IgD-negative memory B cell (primary cell): ENCODE measurements around the gene MED20. TPM values are rescaled to one million over a fixed set of nuclear protein-coding genes. Genes with fewer than 3 reads are reported as not detected.
A peak's percentile ranks its signal among the peaks of the same experiment; 100 is the strongest.

Source experiments
- H3K27ac Mint-ChIP-seq, 3 donors: one replicate each; pipeline ENCODE4 v1.8.0; 2020 to 2022; ENCODE audit warnings: mild to moderate bottlenecking in 3 of 3, mixed read lengths in 3 of 3, moderate library complexity in 1 of 3
- H3K27me3 Mint-ChIP-seq: one replicate; pipeline ENCODE4 v1.8.0; 2021; ENCODE audit warnings: mixed read lengths
- H3K36me3 Mint-ChIP-seq: one replicate; pipeline ENCODE4 v1.8.0; 2020; ENCODE audit warnings: mild to moderate bottlenecking, mixed read lengths
- H3K4me1 Mint-ChIP-seq, 3 donors: one replicate each; pipeline ENCODE4 v1.8.0; 2020 to 2022; ENCODE audit warnings: mixed read lengths in 3 of 3, mild to moderate bottlenecking in 1 of 3
- H3K4me3 Mint-ChIP-seq, 4 donors: one replicate each; pipeline ENCODE4 v1.8.0; 2020 to 2022; ENCODE audit warnings: mild to moderate bottlenecking in 4 of 4, mixed read lengths in 4 of 4, moderate library complexity in 3 of 4
- H3K9me3 Mint-ChIP-seq, 3 donors: one replicate each; pipeline ENCODE4 v1.8.0; 2020 to 2021; ENCODE audit warnings: mixed read lengths in 3 of 3, mild to moderate bottlenecking in 1 of 3
- polyA plus RNA-seq: library from polyadenylated mRNA; unstranded; fragments of 300-500 nt; fragmentation: Illumina TruSeq; gene quantifications from one replicate; pipeline ENCODE4 v1.2.3, GENCODE V29; 2021

Gene MED20, protein sequence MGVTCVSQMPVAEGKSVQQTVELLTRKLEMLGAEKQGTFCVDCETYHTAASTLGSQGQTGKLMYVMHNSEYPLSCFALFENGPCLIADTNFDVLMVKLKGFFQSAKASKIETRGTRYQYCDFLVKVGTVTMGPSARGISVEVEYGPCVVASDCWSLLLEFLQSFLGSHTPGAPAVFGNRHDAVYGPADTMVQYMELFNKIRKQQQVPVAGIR
- polyA plus RNA-seq = 9.8 TPM

DNA sequence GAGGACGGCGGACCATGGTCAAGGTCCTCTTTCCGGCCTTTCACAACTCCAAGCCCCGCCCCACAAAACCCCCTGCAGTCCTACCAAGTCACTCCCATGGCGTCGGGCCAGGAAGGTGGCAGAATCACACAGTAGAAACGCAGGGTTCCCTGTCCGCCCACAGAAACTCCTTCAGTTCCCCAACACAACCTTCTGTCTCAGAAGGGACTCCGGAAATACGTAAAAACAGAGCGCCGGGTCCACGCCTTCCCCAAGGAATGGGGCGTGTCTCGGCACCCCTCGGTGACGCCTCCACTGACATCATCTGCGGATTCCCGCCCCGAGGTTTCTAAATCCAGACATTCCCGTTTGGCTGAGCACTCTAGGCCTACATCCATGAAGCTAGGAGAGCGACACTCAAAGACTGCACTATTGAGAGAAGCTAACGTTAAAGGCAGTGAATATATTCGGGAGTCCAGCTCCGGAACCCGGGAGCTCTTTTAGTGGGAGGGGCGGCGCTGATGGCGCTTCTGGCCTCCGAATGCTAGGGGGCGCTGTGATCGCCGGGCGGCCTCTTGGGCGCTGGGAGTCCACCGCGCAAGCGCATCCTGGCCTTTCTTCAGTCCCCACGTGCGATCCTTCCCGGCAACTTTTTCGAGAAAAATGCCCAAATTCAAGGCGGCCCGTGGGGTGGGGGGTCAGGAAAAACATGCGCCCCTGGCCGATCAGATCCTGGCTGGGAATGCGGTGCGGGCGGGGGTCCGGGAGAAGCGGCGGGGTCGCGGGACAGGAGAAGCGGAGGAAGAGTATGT, at the start of gene MED20, which contains the start of gene BYSL:
MED20 (minus strand) TSS at position 219 of the 791 bp plus-strand sequence; CDS start at position 98, 121 bp downstream.
BYSL (plus strand) TSS at position 579 of the 791 bp plus-strand sequence; CDS start at position 643, 64 bp downstream.
- Mint-ChIP-seq H3K9me3 (no peaks in the 10 kb centered on the region), H3K4me1 (peaks cover 38 to 43% (median 42%) of the 10 kb centered on the region in 3 donors), H3K36me3 (peaks cover 3% of the 10 kb centered on the region)

DNA sequence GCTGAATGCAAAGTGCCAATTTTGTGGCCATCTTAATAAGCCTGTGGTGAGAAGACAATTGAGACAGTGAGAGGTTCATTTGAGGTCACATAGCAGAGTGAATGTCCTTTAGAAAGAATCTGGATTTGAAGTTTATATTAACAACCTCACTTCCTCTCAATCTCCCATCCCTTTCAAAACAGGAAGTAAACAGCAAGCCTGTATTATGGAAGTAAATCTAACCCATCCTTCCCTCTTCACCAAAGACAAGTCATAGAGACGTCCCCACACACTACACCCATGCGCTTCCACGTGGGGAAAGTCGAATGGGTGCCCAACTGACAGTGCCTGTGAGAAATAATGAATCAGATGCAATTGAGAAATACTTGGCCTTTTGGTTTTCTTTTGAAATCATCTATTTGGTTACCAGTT, 49.5 kb upstream of the MED20 start:
- Mint-ChIP-seq H3K9me3 (no peaks in the 10 kb centered on the region), H3K4me1 (peaks cover 14 to 33% (median 20%) of the 10 kb centered on the region in 3 donors), H3K36me3 (no peaks in the 10 kb centered on the region), H3K4me3 (peak overlapping the region in 2 of 4 donors; percentile 17 to 79), H3K27ac (peak overlapping the region in 2 of 3 donors; percentile 57 to 71), H3K27me3 (no peaks in the 10 kb centered on the region)

More for the DNA sequence above, at the start of gene MED20, which contains the start of gene BYSL:
- peak within 1 kb of the TSS; percentile 99 to 100 (median 99) for H3K27ac Mint-ChIP-seq
- peak within 1 kb of the TSS; percentile 99 to 100 (median 100) for H3K4me3 Mint-ChIP-seq
- H3K27me3 Mint-ChIP-seq = no peaks in the 10 kb centered on the region

DNA sequence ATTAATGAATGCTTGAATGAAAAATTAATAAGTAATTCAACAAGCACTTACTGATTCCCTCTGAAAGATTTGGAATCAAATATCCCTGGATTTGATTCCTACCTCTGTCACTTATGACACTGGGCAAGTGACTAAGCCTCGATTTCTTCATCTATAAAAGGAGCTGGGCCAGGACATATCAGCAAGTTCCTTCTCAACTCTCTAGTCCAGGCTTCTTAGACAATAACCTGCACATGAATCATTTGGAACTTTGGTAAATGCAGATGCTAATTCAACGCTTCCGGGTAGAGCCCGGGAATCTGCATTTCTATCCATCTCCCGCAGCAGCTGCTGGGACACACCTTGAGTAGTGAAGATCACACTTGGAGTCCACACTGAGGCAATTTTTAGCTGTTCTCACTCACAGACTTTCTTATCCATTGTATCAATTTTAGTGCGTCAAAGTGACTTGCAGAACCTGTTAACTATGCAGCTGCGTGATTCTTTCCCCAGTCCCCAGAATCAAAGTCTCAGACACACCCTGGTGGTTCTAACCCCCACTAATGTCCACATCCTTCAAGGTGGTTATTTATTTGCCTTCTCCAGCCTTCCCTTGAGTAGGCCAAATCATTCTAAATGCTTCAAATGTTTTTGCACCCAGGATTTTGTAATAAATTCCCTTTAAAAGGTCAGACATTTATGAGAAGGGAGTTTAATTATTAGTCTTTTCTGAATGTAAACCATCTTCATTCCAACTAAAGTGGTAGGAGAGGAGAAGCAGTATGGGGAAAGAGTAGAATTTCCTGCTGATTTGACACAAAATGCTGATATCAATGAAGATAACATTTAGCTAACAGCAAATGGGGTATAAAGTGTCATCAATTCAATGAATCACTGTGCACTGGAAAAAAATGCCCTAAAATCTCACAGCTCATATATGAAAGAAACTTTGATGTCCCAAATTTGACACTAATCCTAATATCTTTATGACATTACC, 46.7 kb upstream of the MED20 start:
- Mint-ChIP-seq H3K36me3 (no peaks in the 10 kb centered on the region), H3K4me1 (peaks cover 4 to 29% (median 14%) of the 10 kb centered on the region in 3 donors), H3K27ac (no peak overlapping the region), H3K27me3 (no peaks in the 10 kb centered on the region), H3K9me3 (no peaks in the 10 kb centered on the region), H3K4me3 (no peak overlapping the region)

DNA sequence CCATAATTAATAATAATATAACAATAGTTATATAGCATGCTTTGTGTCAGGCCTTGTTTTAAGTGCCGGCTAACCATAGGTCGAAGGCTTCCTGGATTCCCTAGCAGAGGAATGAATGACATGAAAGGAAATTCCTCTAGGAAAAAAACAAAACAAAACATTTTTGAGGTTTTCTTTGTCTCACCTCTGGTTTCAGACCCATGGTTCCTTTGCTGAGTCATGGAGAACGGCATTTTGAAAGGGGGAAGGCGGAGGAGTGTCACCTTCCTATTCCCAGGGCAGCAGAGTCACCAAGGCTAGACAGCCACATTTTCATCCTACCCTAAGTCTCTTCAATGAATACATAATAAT, 46.0 kb upstream of the MED20 start:
- peaks cover 5 to 27% (median 14%) of the 10 kb centered on the region in 3 donors for H3K4me1 Mint-ChIP-seq
- H3K36me3 Mint-ChIP-seq = no peaks in the 10 kb centered on the region
- no peaks in the 10 kb centered on the region for H3K27me3 Mint-ChIP-seq
- H3K9me3 Mint-ChIP-seq = no peaks in the 10 kb centered on the region
- H3K27ac Mint-ChIP-seq = no peak overlapping the region
- no peak overlapping the region for H3K4me3 Mint-ChIP-seq

DNA sequence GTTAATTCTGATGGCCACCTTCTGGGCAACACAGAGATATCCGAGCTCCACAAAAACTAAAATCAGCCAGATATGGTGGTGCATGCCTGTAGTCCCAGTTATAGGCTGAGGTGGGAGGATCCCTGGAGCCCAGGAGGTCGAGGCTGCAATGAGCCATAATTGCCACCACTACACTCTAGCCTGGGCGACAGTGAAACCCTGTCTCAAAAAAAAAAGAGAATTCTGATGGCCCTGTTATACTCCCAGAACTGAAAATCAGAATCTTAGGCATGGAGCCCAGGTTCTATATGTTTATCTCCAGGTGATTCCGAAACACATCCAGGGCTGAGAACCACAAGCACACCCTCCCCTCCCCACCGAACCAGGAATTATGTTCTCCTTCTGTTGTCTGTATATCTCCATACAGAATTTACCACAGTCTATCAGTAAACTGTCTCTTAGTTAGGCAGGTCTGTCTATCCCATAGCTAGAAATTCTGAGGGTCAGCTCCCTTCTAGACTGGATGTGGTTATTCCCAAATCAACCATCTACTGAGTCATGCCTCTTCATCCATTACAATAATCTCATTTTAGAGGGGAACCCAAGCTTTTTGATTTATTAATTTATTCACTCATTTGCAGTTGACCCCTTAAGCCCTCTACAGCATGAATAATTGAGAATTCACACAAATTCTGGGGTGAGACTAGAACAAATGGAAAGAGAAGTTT, 45.4 kb upstream of the MED20 start:
- H3K27ac Mint-ChIP-seq = peak overlapping the region in 1 of 3 donors; percentile 46
- H3K27me3 Mint-ChIP-seq = no peaks in the 10 kb centered on the region
- H3K36me3 Mint-ChIP-seq = peaks cover 5% of the 10 kb centered on the region
- peaks cover 10 to 33% (median 14%) of the 10 kb centered on the region in 3 donors for H3K4me1 Mint-ChIP-seq
- H3K9me3 Mint-ChIP-seq = no peaks in the 10 kb centered on the region
- no peak overlapping the region for H3K4me3 Mint-ChIP-seq

DNA sequence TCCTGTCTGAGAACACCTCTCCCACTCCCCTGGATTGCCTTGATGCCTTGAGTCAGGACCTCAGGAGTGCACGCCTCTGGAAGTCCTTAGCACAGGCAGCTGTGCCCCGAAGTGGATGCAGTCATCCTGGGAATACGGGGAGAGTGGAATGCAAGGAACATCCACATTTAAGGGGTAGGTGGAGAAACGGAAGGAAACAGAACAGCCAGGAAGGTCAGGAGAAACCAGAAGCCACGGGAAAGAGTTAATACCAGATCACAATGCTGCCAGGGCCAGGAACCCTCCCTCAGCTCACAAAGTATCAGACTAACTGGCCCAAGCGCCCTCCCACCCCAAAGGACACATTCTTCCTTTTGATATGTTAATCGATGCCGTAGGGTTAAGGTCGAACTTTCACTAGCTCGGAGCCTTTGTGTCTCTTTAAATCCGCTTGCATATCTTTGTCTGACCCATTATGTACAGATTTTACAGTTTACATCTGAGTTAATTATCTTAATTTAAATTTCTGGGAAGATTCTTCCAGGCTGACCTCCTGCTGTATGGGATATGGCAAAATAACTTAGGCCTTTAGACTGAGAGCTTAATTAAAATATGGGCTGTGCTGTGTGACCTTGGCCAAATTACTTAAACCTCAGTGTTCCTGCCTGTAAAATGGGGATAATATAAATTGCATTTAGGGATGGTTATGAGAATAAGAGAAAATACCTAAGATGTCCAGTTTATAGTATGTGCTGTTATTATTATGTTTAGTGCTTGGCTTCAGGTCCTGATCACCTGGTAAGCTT, 44.7 kb upstream of the MED20 start:
- Mint-ChIP-seq H3K4me1 (peaks cover 9 to 28% (median 10%) of the 10 kb centered on the region in 3 donors), H3K27ac (peak overlapping the region in 2 of 3 donors; percentile 46 to 76), H3K36me3 (peaks cover 5% of the 10 kb centered on the region), H3K9me3 (no peaks in the 10 kb centered on the region), H3K4me3 (no peak overlapping the region), H3K27me3 (no peaks in the 10 kb centered on the region)

DNA sequence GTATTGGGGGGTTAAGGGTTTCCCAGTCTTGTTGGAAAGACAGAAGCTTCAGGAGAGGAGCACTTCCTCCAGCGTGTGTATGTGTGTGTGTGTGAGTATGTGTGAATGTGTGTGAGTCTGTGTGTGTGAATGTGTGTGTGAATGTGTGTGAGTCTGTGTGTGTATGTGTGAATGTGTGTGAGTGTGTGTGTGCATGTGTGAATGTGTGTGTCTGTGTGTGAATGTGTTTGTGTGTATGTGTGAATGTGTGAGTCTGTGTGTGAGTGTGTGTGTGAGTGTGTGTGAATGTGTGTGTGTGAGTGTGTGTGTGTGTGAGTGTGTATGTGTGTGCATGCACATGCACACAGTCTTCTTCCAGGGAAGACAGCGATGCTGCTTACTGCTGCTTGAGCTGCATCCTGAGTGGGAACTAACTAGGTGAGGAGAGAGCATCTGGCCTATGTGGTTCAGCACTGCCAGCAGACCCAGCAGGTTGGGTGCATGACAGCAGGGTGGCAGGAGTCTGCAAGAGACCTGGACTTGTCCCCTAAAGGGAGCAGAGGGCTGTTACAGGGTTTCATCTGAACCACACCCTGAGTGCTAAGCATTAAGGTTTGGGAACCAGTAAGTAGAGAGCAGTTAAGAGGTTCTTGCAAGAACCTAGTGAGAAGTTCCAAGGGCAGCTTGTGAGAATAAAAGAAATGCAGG, 43.4 kb upstream of the MED20 start:
- Mint-ChIP-seq H3K4me3 (no peak overlapping the region), H3K4me1 (peaks cover 5 to 26% (median 7%) of the 10 kb centered on the region in 3 donors), H3K27me3 (no peaks in the 10 kb centered on the region), H3K9me3 (no peaks in the 10 kb centered on the region), H3K36me3 (peaks cover 5% of the 10 kb centered on the region), H3K27ac (peak overlapping the region in 1 of 3 donors; percentile 87)

DNA sequence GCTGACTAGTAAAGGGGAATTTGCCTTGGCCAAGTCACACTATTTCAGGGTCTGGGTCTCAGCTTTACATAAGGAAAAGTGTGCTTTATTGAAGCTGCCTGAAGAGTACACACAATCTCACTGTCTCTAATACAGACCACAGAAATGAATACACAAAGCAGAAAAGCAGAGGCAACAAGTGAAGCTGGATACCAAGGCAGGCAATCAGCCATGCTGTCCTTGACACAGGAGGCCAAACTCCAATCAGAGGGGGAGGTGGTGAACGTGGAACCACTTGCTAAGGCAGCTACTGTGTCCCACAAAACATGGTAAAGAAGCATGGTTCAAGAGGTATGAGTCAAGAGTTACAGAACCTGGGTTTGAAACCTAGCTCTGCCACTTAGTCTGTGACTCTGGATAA, 42.4 kb upstream of the MED20 start:
- H3K9me3 Mint-ChIP-seq = no peaks in the 10 kb centered on the region
- H3K4me3 Mint-ChIP-seq = no peak overlapping the region
- H3K27ac Mint-ChIP-seq = peak overlapping the region in 1 of 3 donors; percentile 87
- peaks cover 9 to 33% (median 10%) of the 10 kb centered on the region in 3 donors for H3K4me1 Mint-ChIP-seq
- H3K27me3 Mint-ChIP-seq = no peaks in the 10 kb centered on the region
- peaks cover 7% of the 10 kb centered on the region for H3K36me3 Mint-ChIP-seq

DNA sequence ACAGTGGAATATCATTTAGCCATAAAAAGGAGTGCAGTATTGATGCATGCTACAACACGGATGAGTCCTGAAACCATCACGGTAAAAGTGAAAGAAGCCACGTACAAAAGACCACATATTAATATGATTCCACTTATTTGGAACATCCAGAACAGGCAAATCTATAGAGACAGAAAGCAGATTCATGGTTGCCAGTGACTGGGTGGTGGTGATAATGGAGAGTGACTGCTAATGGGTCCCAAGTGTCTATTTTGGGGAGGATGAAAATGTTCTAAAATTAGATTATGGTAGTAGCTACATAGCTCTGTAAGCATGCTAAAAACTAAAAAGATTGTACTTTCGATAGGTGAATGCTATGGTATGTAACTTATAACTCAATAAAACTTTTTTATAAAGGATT, 39.1 kb upstream of the MED20 start:
- no peak overlapping the region for H3K27ac Mint-ChIP-seq
- H3K4me1 Mint-ChIP-seq = peaks cover 12 to 35% (median 16%) of the 10 kb centered on the region in 3 donors
- no peaks in the 10 kb centered on the region for H3K27me3 Mint-ChIP-seq
- H3K4me3 Mint-ChIP-seq = no peak overlapping the region
- peaks cover 7% of the 10 kb centered on the region for H3K36me3 Mint-ChIP-seq
- H3K9me3 Mint-ChIP-seq = no peaks in the 10 kb centered on the region

DNA sequence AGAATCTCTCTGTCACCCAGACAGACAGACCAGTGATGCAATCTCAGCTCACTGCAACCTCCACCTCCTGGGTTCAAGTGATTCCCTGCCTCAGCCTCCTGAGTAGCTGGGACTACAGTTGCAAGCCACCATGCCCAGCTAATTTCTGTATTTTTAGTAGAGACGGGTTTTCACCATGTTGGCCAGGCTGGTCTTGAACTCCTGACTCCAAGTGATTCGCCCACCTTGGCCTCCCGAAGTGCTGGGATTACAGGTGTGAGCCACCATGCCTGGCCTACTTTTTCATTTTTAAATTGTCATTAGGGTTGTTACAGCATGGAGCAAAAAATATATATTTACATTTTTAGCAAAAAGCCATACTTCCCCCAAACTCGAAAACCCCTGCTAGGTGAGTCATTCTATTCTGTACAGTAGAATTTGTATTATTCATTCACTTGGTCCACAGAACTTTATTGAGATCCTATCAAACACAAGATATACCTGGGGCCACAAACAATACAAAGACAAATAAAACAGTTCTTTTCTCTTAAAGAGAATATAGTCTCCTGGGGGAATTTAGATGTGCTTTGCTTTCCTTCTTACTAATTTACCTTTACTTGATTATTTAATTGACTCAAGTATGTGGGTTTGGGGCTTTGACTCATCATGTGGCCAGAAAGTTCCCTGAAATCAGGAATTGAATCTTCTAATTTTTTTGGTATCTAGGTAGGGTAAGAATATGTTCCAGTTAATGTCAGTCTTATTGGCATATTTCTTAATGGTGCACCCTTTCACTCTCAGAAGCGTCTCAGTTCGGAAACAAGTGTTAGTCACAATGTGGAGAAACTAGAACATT, 37.3 kb upstream of the MED20 start:
- Mint-ChIP-seq H3K36me3 (peaks cover 8% of the 10 kb centered on the region), H3K27me3 (no peaks in the 10 kb centered on the region), H3K4me1 (peaks cover 15 to 32% (median 18%) of the 10 kb centered on the region in 3 donors), H3K27ac (peak overlapping the region in 2 of 3 donors; percentile 43 to 87), H3K4me3 (no peak overlapping the region), H3K9me3 (no peaks in the 10 kb centered on the region)

DNA sequence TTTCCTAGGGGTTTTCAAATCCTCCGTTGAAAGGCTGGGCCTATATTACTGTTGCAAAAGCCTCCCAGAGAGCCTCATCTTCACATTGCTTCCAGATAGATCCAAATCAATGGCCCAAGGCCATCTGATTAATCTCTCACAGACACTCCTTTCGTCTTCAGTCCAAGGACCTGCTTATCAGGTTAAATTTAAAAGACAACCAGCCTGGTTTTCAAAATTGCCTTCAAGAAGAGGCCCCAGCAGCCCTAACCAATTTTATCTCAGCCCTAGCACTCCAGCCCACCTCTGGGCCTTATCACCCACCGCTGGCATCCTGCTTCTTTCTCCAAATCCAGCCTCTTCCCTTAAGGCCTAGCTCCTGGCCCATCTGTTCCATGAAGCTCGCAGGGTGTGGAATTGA, 36.2 kb upstream of the MED20 start:
- Mint-ChIP-seq H3K4me1 (peaks cover 13 to 29% (median 15%) of the 10 kb centered on the region in 3 donors), H3K27me3 (no peaks in the 10 kb centered on the region), H3K4me3 (no peak overlapping the region), H3K27ac (no peak overlapping the region), H3K36me3 (peaks cover 8% of the 10 kb centered on the region), H3K9me3 (no peaks in the 10 kb centered on the region)

DNA sequence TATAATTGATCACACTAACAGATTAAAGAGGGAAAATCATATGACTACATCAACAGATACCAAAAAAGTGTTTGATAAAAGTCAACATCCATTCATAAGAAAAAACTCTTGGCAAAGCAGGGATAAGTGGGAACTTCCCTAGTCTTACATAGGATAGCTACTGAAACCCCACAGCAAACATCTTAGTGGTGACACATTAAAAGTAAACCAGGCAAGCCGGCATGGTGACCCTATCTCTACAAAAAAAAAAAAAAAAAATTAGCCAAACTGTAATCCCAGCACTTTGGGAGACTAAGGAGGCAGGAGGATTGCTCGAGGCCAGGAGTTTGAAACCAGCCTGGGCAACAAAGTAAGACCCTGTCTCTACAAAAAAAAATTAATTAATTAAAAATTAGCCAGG, 34.5 kb upstream of the MED20 start:
- H3K27me3 Mint-ChIP-seq = no peaks in the 10 kb centered on the region
- peaks cover 8 to 19% (median 15%) of the 10 kb centered on the region in 3 donors for H3K4me1 Mint-ChIP-seq
- no peak overlapping the region for H3K4me3 Mint-ChIP-seq
- H3K9me3 Mint-ChIP-seq = no peaks in the 10 kb centered on the region
- H3K36me3 Mint-ChIP-seq = peaks cover 4% of the 10 kb centered on the region
- no peak overlapping the region for H3K27ac Mint-ChIP-seq
